ENCODE measurements around the gene AGPAT3. TPM values are rescaled to one million over a fixed set of nuclear protein-coding genes. Genes with fewer than 3 reads are reported as not detected.

Gene AGPAT3
- total RNA-seq, 6 experiments from 2014 or later: 56.9 to 111 (median 95.3) TPM

DNA sequence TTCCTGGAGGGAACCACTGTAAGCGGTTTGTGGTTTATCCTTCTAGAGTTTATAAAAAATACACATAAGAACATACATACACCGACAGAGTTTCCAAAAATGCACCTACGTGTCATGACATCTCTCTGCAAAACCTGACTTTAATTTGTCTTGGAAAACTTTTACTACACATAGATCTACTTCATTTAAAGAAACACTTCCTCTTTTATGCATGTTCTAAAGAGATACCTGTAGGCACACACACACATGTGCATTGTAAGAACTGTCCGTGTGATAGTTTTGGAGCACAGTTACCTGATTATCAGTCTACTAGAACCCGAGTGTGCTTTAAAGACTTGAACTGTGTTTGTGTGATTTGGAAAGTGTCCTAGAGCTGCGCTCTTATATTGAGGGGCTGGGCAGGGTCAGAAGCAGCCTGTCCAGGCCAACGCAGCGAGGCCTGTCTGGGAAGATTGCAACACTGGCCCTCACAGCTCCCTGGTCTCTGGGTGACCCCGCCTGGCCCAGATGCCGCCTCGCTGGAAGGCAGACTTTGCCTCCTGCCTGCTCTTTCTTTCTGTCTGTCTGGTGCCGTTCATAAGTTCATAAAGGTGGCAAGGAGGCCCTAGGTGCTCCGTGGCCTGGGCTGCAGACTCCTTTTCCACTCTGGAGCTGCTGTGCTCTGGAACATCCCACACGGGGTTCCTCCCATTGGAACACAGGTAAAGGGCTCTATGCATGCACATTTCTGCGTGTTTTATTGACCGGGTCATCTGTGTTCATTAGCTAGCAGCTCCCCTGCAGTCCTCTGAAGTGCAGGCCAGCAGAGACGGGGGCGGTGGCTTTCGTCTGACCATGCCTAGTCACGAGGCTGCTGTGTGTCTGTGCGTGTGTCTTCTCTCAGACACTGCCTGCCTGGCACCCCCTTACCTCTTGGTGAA is 46.3 kb downstream of the AGPAT3 start:
- peak; percentile 85 to 94 (median 93) for DNase-seq
- ATAC-seq: peak; percentile 92 to 95 (median 94)

DNA sequence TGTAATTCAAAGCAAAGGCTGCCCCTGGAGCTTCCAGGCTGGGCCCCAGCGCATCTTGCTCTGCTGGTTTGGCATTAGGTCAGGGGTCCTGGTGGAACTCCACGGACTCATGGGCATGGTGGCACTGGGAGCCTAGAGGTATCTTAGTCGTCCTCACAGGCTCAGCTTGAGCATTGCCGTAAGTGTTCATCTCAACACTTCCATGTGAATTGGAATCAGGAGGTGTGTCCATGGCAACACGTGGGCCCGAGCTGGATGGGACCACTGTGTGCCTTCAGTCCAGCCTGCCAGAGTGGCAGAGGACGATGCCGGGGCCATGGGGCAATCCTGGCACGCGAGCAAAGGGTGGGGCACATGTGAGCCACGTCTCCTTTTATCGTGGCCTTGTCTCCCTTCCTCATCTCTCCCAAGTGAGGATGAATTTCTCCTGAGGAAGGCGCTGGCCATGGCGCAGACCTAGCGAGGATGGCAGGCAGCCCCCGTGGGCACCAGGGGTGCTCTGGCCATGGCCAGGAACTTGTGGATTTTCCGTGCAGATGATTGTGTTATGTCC is 47.0 kb downstream of the AGPAT3 start:
- ATAC-seq (peak; percentile 4 to 37 (median 20)), DNase-seq (peak in 1 of 3 donors; percentile 51)
- intact Hi-C loops (cut with DNase I): loop anchor here in 1 of 2 donors (5.0 kb wide), 1 partner anchor 45 kb away; the partner anchor contains the start of gene AGPAT3
- H3K4me3 ChIP-seq: peak overlapping the region in 1 of 3 donors; percentile 27
- H3K4me1 ChIP-seq: peaks cover 0 to 36% (median 14%) of the 10 kb centered on the region in 4 donors
- TF ChIP-seq CTCF (IDR thresholded peaks at IDR 0.05) (no peak), POLR2A (IDR thresholded peaks at IDR 0.05) (no peak)
- H3K27ac ChIP-seq: peak overlapping the region; percentile 31 to 68 (median 65)
- 19% methylated on average over 7 of the region's 17 CpGs for WGBS (ENCODE audit: insufficient coverage, low coverage, low lambda C conversion rate, missing lambda C conversion rate)
- no peaks in the 10 kb centered on the region for H3K27me3 ChIP-seq
- peaks cover 0 to 1% (median 0%) of the 10 kb centered on the region in 4 donors for H3K36me3 ChIP-seq
- H3K9me3 ChIP-seq: no peaks in the 10 kb centered on the region

More for the DNA sequence above, 46.3 kb downstream of the AGPAT3 start:
- 27% methylated on average over 10 of the region's 21 CpGs for WGBS (ENCODE audit: insufficient coverage, low coverage, low lambda C conversion rate, missing lambda C conversion rate)
- Histone ChIP-seq H3K9me3 (no peaks in the 10 kb centered on the region), H3K4me1 (peaks cover 0 to 36% (median 14%) of the 10 kb centered on the region in 4 donors), H3K36me3 (peaks cover 0 to 7% (median 0%) of the 10 kb centered on the region in 4 donors), H3K4me3 (peak overlapping the region in 2 of 3 donors; percentile 12 to 27), H3K27me3 (no peaks in the 10 kb centered on the region), H3K27ac (peak overlapping the region; percentile 31 to 68 (median 65))
- intact Hi-C loops (cut with DNase I): loop anchor here in 1 of 2 donors (5.0 kb wide), 1 partner anchor 44 kb away; the partner anchor contains the start of gene AGPAT3
- TF ChIP-seq CTCF (IDR thresholded peaks at IDR 0.05) (peak in 2 of 4 donors; percentile 10 to 36), POLR2A (IDR thresholded peaks at IDR 0.05) (no peak)

GRCh38 chr21:43912500-43912899 is 47.5 kb downstream of the AGPAT3 start:
- Histone ChIP-seq H3K4me1 (peaks cover 0 to 36% (median 14%) of the 10 kb centered on the region in 4 donors), H3K9me3 (no peaks in the 10 kb centered on the region), H3K27me3 (no peaks in the 10 kb centered on the region), H3K4me3 (no peak overlapping the region), H3K36me3 (no peaks in the 10 kb centered on the region), H3K27ac (peak overlapping the region in 2 of 3 donors; percentile 65 to 68)
- WGBS (ENCODE audit: insufficient coverage, low coverage, low lambda C conversion rate, missing lambda C conversion rate): 52% methylated on average over 6 of the region's 9 CpGs
- ATAC-seq (peak in 1 of 4 donors; percentile 20), DNase-seq (no peak)
- TF ChIP-seq CTCF (IDR thresholded peaks at IDR 0.05) (no peak), POLR2A (IDR thresholded peaks at IDR 0.05) (no peak)
- intact Hi-C loops (cut with DNase I): loop anchor here in 1 of 2 donors (5.0 kb wide), 1 partner anchor 45 kb away; the partner anchor contains the start of gene AGPAT3

GRCh38 chr21:43912910-43913309 is 47.9 kb downstream of the AGPAT3 start:
- TF ChIP-seq POLR2A (IDR thresholded peaks at IDR 0.05): no peak
- TF ChIP-seq CTCF (IDR thresholded peaks at IDR 0.05): no peak
- no peak overlapping the region for H3K27ac ChIP-seq
- no peak overlapping the region for H3K4me3 ChIP-seq
- intact Hi-C loops (cut with DNase I): loop anchor here in 1 of 2 donors (5.0 kb wide), 1 partner anchor 46 kb away; the partner anchor contains the start of gene AGPAT3
- H3K27me3 ChIP-seq: no peaks in the 10 kb centered on the region
- WGBS (ENCODE audit: insufficient coverage, low coverage, low lambda C conversion rate, missing lambda C conversion rate): 67% methylated on average over 3 of the region's 3 CpGs
- DNase-seq (no peak), ATAC-seq (no peak)
- H3K4me1 ChIP-seq: peaks cover 0 to 36% (median 14%) of the 10 kb centered on the region in 4 donors
- no peaks in the 10 kb centered on the region for H3K9me3 ChIP-seq
- H3K36me3 ChIP-seq: no peaks in the 10 kb centered on the region

Measured in right lobe of liver (tissue), 6 donors.